NOMO-1 treated with DMSO at 0.1 percent for 48 hours (cell line): ENCODE data around the gene EXOC1.
"Not testable (repeated sequence)": the region's sequence is repeated elsewhere in the genome, so short reads cannot be mapped to it uniquely, and the experiment has no call there.

ENCODE experiments used
- DNase-seq: peaks from one replicate; lab custom pipeline; 2025; ENCODE audit not compliant: unreplicated experiment; lab: John Stamatoyannopoulos, UW

Gene EXOC1, protein sequence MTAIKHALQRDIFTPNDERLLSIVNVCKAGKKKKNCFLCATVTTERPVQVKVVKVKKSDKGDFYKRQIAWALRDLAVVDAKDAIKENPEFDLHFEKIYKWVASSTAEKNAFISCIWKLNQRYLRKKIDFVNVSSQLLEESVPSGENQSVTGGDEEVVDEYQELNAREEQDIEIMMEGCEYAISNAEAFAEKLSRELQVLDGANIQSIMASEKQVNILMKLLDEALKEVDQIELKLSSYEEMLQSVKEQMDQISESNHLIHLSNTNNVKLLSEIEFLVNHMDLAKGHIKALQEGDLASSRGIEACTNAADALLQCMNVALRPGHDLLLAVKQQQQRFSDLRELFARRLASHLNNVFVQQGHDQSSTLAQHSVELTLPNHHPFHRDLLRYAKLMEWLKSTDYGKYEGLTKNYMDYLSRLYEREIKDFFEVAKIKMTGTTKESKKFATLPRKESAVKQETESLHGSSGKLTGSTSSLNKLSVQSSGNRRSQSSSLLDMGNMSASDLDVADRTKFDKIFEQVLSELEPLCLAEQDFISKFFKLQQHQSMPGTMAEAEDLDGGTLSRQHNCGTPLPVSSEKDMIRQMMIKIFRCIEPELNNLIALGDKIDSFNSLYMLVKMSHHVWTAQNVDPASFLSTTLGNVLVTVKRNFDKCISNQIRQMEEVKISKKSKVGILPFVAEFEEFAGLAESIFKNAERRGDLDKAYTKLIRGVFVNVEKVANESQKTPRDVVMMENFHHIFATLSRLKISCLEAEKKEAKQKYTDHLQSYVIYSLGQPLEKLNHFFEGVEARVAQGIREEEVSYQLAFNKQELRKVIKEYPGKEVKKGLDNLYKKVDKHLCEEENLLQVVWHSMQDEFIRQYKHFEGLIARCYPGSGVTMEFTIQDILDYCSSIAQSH

DNA sequence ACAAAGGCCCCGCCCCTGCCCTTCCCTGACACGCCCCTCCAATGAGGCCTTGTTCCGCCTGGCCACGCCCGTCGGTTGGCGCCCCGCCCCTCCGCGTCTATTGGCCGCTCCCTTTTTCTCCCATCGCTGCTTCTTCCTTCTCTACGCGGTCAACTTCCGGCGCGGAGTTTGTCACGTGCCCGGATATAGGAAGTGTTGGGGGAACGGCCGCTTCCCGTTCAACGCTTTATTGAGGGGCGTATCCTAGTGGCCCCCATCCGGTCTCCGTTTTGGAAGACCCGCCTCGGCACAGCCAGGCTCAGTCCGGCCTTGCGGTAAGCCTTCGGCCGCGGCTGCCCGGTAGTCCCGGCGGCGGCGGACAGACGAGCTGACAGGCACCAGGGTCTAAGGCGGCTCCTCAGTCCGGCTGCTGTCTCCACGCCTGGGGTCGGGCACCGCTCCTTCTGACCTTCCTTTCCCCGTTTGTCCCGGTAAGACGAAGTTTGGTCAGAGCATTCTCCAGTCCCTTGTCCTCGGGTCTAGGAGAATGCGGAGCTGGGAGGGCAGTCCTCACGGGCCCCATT is at the start of gene EXOC1:
EXOC1 (plus strand) TSS at position 165 of the 563 bp plus-strand sequence. CDS start 4,676 bp downstream, outside the sequence.
- DNase-seq = peak; percentile 96

DNA sequence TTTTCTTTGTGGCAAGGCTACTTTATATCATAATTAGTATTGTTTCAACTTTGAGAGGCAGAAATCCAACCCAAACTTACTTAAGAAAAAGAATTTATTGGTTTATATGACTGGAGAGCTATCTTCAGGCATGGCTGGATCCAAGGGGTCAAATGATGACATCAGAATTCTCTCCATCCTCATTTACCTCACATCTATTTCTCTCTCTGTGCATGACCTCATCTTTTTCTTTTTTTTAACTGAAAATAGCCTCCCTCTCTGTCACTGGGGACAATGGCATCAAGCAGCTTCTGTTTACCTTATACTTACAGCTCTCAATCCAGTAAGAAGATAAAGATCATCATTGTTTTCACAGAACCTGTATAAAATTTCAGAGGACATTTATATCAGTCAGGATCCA is 45.9 kb upstream of the EXOC1 start:
- no peak for DNase-seq

DNA sequence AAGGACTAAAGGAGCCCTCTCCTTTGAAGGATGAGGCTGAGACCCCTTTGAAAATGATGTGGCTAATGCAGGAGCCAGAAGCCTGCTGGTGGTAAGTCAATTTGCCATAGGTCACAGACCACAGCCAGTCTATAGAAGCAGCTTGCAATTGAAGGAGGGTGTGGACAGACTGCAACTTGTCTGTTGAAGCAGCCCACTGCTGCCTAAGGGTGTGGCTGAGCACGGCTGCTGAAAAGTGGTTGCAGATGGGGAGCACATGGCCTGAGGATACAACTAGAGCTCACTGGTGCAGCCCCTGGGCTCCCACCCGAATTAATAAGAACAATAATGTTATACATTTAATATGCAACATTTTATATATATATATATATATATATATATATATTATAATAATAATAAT is 45.3 kb upstream of the EXOC1 start:
- no peak for DNase-seq

- DNase-seq = no peak
Measured at GRCh38 chr4:55808632-55809031, 44.8 kb upstream of the EXOC1 start.

GRCh38 chr4:55817691-55818090 is 35.8 kb upstream of the EXOC1 start:
- no peak for DNase-seq

DNA sequence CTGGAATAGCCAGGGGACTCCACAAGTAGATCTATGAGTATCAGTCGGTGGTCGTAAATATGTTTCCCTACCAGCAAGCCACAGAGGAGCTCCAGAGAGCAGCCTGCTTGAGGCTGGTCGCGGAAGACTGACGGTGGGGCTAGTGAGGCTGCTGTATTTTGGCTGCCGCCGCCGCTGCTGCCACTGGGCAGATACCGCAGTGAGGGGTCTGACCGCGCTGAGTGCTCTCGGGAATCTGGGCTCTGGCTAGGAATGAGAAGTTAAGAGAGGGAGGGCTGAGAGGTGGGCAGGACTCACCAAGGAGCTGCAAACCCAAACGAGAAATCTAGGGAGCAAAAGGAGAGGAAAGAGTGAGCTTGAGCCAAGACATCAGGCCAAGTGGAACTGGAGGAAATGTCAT is 33.8 kb upstream of the EXOC1 start, which contains the start of gene EXOC1L:
EXOC1L (plus strand) TSS at position 157 of the 400 bp plus-strand sequence; CDS start at position 394, 237 bp downstream.
- DNase-seq = no peak

DNA sequence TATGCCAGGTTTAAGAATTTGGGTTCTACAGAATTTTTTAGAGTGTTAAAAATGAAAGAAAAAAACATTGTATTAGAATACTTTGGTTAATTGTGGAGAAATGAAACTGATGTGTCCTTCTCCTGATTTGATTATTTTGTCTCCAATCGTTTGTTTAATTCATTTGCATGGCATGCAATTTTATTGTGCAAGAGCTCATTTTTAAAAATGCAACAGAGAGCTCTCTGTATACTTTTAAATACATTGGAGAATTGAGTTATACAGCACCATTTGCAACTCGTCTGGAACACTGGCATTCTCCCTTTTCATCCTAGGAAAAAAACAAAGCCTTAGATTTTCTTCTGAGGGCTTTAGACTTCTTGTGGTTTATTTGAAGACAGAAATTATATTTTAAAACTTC is 33.2 kb upstream of the EXOC1 start:
- DNase-seq = no peak

DNA sequence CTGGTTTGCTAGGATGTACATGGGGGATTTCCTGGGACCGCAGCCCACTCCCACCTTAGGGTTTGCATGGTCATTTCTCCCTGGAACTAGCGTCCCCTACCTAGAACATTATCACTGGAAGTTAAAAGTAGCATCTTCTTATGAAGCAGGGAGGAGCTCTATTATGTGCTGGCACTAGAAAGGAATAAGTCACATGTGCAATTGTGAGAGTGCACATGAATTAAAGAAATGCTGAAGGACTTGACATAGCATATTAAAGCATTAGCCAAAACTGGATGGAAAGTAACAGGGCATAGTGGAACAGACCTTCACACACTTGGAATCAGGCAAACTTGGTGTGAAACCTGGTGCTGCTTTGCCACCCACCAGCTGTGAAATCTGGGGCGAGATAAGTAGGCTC is 31.1 kb upstream of the EXOC1 start:
- DNase-seq = no peak

DNA sequence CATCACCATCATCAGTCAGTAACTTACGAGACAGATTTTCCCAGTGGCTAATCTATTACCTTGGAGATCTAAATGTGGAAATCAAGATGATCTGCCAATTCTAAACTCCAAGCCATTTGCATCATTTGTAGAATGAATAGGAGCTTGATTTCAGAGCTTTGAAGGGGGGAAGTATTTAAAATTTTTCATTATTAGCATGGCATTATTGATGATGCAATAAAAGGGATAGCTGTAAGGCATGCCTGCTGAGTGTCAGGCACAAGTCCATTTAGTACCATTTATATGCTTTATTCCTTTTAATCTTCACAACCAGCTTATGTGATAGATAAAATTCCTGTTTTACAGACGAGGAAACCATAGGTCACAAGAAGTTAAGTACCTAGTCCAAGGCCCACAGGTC is 28.6 kb upstream of the EXOC1 start:
- no peak for DNase-seq

DNA sequence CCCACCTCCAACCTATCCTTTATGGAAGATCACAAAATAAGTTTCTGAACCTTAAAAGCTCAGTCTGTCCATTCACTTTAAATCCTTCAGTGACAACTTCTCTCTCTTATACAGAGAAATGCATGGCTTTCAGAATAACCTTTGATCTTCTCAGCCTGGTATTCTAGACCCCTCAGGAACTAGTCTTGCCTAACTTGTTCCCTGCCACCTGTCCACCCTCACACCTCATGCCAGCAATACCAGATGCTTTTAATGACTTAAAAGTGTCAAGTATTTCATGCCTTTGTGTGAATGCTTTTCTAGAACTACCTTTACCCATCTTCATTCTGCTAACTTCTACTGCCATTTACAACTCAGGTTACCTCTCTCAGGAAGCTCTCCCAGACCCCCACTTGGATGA is 26.5 kb upstream of the EXOC1 start:
- no peak for DNase-seq

DNA sequence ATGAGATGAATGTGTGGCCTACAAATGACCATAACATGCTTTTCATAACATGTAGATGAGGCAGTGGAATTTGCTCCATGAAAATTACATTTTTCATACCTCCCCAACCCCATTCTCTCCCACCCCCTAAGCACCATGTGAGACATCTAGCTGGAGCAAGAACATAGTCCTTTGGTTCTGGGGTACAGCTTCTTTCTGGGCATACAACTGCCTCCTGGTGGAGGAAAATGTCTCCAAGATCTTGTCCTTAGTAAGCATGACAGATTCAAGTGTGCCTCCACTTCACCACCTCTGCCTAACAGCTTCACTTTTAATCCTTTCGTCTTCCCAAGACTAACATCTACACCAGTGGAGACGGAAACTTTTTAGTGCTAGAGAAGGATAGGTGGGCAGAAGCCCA is 25.9 kb upstream of the EXOC1 start:
- no peak for DNase-seq

GRCh38 chr4:55830048-55830447 is 23.4 kb upstream of the EXOC1 start:
- DNase-seq = no peak

GRCh38 chr4:55830716-55831115 is 22.7 kb upstream of the EXOC1 start:
- no peak for DNase-seq

- no peak for DNase-seq
Measured at GRCh38 chr4:55834086-55834795, 19.2 kb upstream of the EXOC1 start.

GRCh38 chr4:55837903-55838302 is 15.5 kb upstream of the EXOC1 start:
- no peak for DNase-seq

DNA sequence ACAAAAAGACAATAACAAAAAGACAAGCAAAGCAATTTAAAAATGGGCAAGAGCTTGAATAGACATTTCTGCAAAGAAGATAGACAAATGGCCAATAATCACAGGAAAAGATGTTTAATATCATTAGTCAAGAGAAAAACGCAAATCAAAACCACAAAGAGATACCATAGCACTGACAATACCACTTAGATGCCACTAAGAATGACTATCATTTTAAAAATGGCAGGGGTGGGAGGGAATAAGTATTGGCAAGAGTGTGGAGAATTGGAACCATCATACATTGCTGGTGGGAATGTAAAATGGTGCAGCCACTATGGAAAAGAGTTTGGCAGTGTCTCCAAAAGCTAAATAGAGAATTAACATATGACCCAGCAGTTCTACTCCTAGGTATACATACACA is 15.1 kb upstream of the EXOC1 start:
- no peak for DNase-seq

DNA sequence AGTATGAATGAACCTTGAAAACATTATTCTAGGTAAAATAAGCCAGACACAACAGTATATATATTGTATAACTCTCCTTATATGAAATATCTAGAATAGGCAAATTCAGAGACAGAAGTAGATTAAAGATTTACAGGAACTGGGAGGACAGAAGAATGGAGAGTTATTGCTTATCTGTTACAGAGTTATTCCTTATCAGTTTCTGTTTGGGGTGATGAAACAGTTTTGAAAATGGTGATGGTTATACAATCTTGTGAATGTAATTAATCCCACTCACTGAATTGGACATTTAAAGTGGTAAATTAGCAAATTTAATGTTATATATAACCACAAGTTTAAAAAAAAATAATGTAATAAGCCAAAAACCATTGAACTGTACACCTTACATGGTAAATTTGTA is 14.5 kb upstream of the EXOC1 start:
- DNase-seq = no peak

- DNase-seq = no peak
Measured at GRCh38 chr4:55840956-55841355, 12.5 kb upstream of the EXOC1 start.

- DNase-seq = not testable (repeated sequence)
Measured at GRCh38 chr4:55841373-55842239, 11.8 kb upstream of the EXOC1 start.

GRCh38 chr4:55842312-55842711 is 11.1 kb upstream of the EXOC1 start:
- not testable (repeated sequence) for DNase-seq
